LNCaP clone FGC (cell line): ENCODE measurements around the gene TRPC5OS.

Experiments used
- DNase-seq: peaks from one replicate; pipeline ENCODE4 v3.0.0-alpha.2; 2011; ENCODE audit warnings: low read depth
- H3K4me3 ChIP-seq: 2 replicates; pipeline ENCODE4 v1.5.1; 2011; ENCODE audit warnings: mild to moderate bottlenecking, low read depth, low read length, control low read depth
- CTCF ChIP-seq: IDR thresholded peaks from 2 replicates; pipeline ENCODE4 v1.5.1; 2012; ENCODE audit warnings: mild to moderate bottlenecking; ENCODE audit not compliant: control insufficient read depth, insufficient read depth; ENCODE audit errors: extremely low read depth

The TRPC5OS gene

DNA sequence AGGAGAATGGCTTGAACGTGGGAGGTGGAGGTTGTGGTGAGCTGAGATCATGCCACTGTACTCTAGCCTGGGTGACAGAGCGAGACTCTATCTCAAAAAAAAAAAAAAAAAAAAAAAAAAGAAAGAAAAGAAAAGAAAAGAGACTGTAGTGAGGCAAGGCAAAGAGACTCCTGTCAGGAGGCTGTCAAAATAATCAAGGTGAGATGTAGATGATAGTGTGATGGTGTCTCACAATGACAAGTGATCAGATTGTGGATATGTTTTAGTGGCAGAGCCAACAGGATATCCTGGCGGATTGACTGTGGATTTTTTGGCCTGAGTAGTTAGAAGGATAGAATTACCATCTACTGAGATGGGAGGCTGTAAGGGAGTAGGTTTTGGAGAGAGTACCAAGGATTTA lies 12.6 kb downstream of the TRPC5OS start:
- no peak for DNase-seq
- no peak for TF ChIP-seq CTCF
- H3K4me3 ChIP-seq: no peak overlapping the region

DNA sequence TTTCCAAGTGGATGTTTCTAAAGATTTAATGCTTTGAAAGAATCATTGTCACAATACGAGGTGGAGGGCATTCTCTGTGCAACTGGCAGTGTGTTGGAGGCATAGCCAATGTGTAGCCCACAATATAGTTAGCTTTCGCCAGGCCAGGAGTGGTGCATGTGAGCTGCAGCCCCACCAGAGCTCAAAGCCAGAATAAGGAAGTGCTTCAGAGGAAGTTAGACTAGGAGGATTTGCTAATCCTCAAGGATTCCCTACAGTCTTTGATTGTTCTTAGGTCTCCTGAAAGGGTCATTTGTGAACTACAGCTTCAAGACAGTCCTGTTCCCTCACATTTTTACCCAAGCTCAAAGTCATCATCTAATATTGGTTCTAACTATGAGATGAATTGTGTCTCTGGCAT lies 16.4 kb downstream of the TRPC5OS start:
- no peak for DNase-seq
- no peak for TF ChIP-seq CTCF
- no peak overlapping the region for H3K4me3 ChIP-seq

DNA sequence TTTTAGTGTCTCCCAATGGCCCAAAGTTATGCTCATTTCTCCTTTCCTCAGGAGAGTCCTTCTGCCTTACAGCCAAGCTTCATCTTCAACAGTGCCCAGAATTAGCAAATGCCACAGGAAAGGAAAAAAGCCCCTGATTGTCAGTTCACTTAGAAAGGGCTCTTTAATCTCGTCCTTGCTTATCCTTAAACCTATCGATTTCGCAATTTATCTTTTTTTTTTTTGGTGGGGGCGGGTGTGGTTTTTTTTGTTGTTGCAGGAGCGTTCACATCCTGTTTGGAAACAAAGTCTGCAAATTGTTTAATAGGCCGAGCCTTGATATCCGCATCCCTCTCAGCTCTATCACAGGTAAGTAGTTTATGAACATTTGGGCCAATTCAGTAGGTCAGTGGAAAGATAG lies 20.2 kb downstream of the TRPC5OS start:
- H3K4me3 ChIP-seq: no peak overlapping the region
- TF ChIP-seq CTCF: no peak
- no peak for DNase-seq

- TF ChIP-seq CTCF: no peak
- DNase-seq: peak; percentile 91
- H3K4me3 ChIP-seq: no peak overlapping the region
Measured at GRCh38 chrX:111914398-111915090, 38.6 kb downstream of the TRPC5OS start.

- TF ChIP-seq CTCF: no peak
- no peak for DNase-seq
- H3K4me3 ChIP-seq: no peak overlapping the region
Measured at GRCh38 chrX:111917591-111917990, 41.6 kb downstream of the TRPC5OS start.

DNA sequence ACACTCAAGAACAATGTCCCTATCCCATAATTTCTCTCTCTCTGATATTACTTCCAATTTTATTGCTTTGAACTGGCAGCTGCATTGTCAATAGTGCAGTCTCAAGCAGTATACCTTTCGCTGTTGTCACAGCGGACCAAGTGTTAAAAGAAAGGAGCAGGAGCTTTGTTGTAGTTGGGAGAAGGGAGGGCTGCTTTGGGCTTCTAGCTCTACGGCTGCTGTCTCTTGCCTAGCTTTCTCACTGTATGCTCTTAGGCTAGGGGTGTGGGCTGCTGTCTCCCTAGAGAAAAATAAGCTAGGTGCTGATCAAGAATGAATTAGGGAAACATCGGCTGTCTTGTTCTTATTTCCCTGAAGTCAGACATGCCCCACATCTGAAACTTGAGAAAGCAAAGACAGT lies 52.5 kb downstream of the TRPC5OS start:
- no peak overlapping the region for H3K4me3 ChIP-seq
- TF ChIP-seq CTCF: no peak
- peak; percentile 10 for DNase-seq
